ENCODE measurements around the gene RPL41.

- TF ChIP-seq CTCF (IDR thresholded peaks at IDR 0.05) (no peak), POLR2A (IDR thresholded peaks at IDR 0.05) (no peak), EP300 (IDR thresholded peaks at IDR 0.05) (no peak), POLR2AphosphoS5 (IDR thresholded peaks at IDR 0.05) (peak; percentile 46 to 70)
Observed at GRCh38 chr12:56160193-56160763, 43.8 kb downstream of the RPL41 start.

All from upper lobe of left lung (tissue), 4 donors.